ENCODE measurements around the gene LIPF. TPM values are rescaled to one million over a fixed set of nuclear protein-coding genes. Genes with fewer than 3 reads are reported as not detected.
A peak's percentile ranks its signal among the peaks of the same experiment; 100 is the strongest.
"Not testable (repeated sequence)": the region's sequence is repeated elsewhere in the genome, so short reads cannot be mapped to it uniquely, and the experiment has no call there.

Gene LIPF
- total and polyA plus RNA-seq, 2 experiments from 2014 or later, result not detected

- TF ChIP-seq CTCF (IDR thresholded peaks at IDR 0.05; ENCODE audit: low read depth, low read length), result no peak
- no peak overlapping the region for H3K4me3 ChIP-seq
- H3K4me1 ChIP-seq (ENCODE audit: low read depth), result peaks cover 11% of the 10 kb centered on the region
- no peaks in the 10 kb centered on the region for H3K36me3 ChIP-seq
- no peaks in the 10 kb centered on the region for H3K27me3 ChIP-seq
- H3K27ac ChIP-seq, result no peak overlapping the region
- no peaks in the 10 kb centered on the region for H3K9me3 ChIP-seq (ENCODE audit: low read depth)
- no peak for DNase-seq (ENCODE audit: low read depth in 1 of 2, low spot score in 1 of 2)
These were observed 25.1 kb downstream of the LIPF start for GRCh38 chr10:88689366-88689765.

- DNase-seq (ENCODE audit: low read depth in 1 of 2, low spot score in 1 of 2), result peak in 1 of 2 donors; percentile 44
- no peaks in the 10 kb centered on the region for H3K36me3 ChIP-seq
- peak; percentile 38 for TF ChIP-seq CTCF (IDR thresholded peaks at IDR 0.05; ENCODE audit: low read depth, low read length)
These were observed 29.3 kb downstream of the LIPF start for GRCh38 chr10:88693392-88694020.

GRCh38 chr10:88702848-88703597 is 38.8 kb downstream of the LIPF start:
- TF ChIP-seq CTCF (IDR thresholded peaks at IDR 0.05; ENCODE audit: low read depth, low read length), result no peak
- no peaks in the 10 kb centered on the region for H3K4me1 ChIP-seq (ENCODE audit: low read depth)
- no peaks in the 10 kb centered on the region for H3K27me3 ChIP-seq
- H3K4me3 ChIP-seq, result no peak overlapping the region
- no peaks in the 10 kb centered on the region for H3K9me3 ChIP-seq (ENCODE audit: low read depth)
- H3K27ac ChIP-seq, result no peak overlapping the region
- DNase-seq (ENCODE audit: low read depth in 1 of 2, low spot score in 1 of 2), result peak in 1 of 2 donors; percentile 13
- H3K36me3 ChIP-seq, result no peaks in the 10 kb centered on the region

More at GRCh38 chr10:88693392-88694020, 29.3 kb downstream of the LIPF start:
- Histone ChIP-seq H3K4me3 (no peak overlapping the region), H3K27ac (no peak overlapping the region), H3K27me3 (no peaks in the 10 kb centered on the region), H3K9me3 (ENCODE audit: low read depth) (no peaks in the 10 kb centered on the region), H3K4me1 (ENCODE audit: low read depth) (peaks cover 14% of the 10 kb centered on the region)

- DNase-seq (ENCODE audit: low read depth in 1 of 2, low spot score in 1 of 2), result no peak
- H3K27me3 ChIP-seq, result no peaks in the 10 kb centered on the region
- no peak for TF ChIP-seq CTCF (IDR thresholded peaks at IDR 0.05; ENCODE audit: low read depth, low read length)
- no peak within 1 kb of the TSS for H3K4me3 ChIP-seq
- H3K27ac ChIP-seq, result no peak within 1 kb of the TSS
- no peaks in the 10 kb centered on the region for H3K36me3 ChIP-seq
- H3K9me3 ChIP-seq (ENCODE audit: low read depth), result no peaks in the 10 kb centered on the region
- no peaks in the 10 kb centered on the region for H3K4me1 ChIP-seq (ENCODE audit: low read depth)
These were observed 41.7 kb downstream of the LIPF start, which contains the start of gene LIPK for GRCh38 chr10:88705958-88706357. TSS of gene LIPK (plus strand) at chr10:88706249. CDS start at chr10:88724544, 18,295 bp downstream.

- no peak overlapping the region for H3K27ac ChIP-seq
- no peak for TF ChIP-seq CTCF (IDR thresholded peaks at IDR 0.05; ENCODE audit: low read depth, low read length)
- no peaks in the 10 kb centered on the region for H3K36me3 ChIP-seq
- no peaks in the 10 kb centered on the region for H3K27me3 ChIP-seq
- peak in 1 of 2 donors; percentile 40 for DNase-seq (ENCODE audit: low read depth in 1 of 2, low spot score in 1 of 2)
- H3K4me3 ChIP-seq, result no peak overlapping the region
- H3K4me1 ChIP-seq (ENCODE audit: low read depth), result no peaks in the 10 kb centered on the region
- H3K9me3 ChIP-seq (ENCODE audit: low read depth), result no peaks in the 10 kb centered on the region
These were observed 43.4 kb downstream of the LIPF start for GRCh38 chr10:88707429-88708155.

- H3K9me3 ChIP-seq (ENCODE audit: low read depth); H3K36me3 ChIP-seq; H3K4me1 ChIP-seq (ENCODE audit: low read depth); H3K27me3 ChIP-seq; DNase-seq (ENCODE audit: low read depth in 1 of 2, low spot score in 1 of 2); H3K27ac ChIP-seq; H3K4me3 ChIP-seq: not testable (repeated sequence)
These were observed 45.1 kb downstream of the LIPF start for GRCh38 chr10:88709361-88709760.
